Activated naive CD4-positive, alpha-beta T cell treated with anti-CD3 and anti-CD28 coated beads, Interleukin-2, amount 10 ng/mL, durations not matched to agents 7 days and 5 days (primary cell): ENCODE data around the gene KDM4F.
"Not testable (repeated sequence)": the region's sequence is repeated elsewhere in the genome, so short reads cannot be mapped to it uniquely, and the experiment has no call there.

Source experiments
- CTCF ChIA-PET: fragments of 350-600 bp; sonication (Branson Sonifier 250); formaldehyde crosslinking; loops from one replicate; lab custom pipeline; 2021; ENCODE audit warnings: antibody characterized with exemption; lab: Charles Lee
- DNase-seq: peaks from one replicate; pipeline ENCODE4 v3.0.0-alpha.2; 2020
- H3K27ac Mint-ChIP-seq: one replicate; pipeline ENCODE4 v1.8.0; 2021; ENCODE audit warnings: mild to moderate bottlenecking, moderate library complexity, mixed read lengths
- H3K27me3 Mint-ChIP-seq: one replicate; pipeline ENCODE4 v1.8.0; 2021; ENCODE audit warnings: mild to moderate bottlenecking, mixed read lengths
- H3K36me3 Mint-ChIP-seq: one replicate; pipeline ENCODE4 v1.8.0; 2021; ENCODE audit warnings: mixed read lengths
- H3K4me1 Mint-ChIP-seq: one replicate; pipeline ENCODE4 v1.8.0; 2021; ENCODE audit warnings: mixed read lengths
- H3K4me3 Mint-ChIP-seq: one replicate; pipeline ENCODE4 v1.8.0; 2021; ENCODE audit warnings: mild to moderate bottlenecking, moderate library complexity, mixed read lengths
- H3K9me3 Mint-ChIP-seq: one replicate; pipeline ENCODE4 v1.8.0; 2021; ENCODE audit warnings: mixed read lengths

KDM4F gene

DNA sequence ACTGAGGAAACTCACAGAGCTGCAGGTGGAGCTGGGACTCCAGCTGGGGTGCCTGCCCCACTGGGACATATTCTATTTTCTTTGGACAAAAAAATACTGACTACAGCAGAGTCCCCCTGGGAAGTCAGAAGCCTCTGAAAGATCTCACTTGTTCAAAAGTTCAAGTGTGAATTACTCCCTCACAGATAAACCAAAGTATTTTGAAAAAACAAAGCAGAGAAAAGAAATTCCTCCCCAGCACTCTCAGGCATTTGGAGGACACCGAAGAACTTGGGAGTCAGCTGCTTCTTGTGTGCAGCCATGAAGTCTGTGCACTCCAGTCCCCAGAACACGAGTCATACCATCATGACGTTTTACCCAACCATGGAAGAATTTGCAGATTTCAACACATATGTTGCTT lies at the start of gene KDM4F:
TSS of gene KDM4F (plus strand) at position 301 of the 400 bp plus-strand sequence.
- CTCF ChIA-PET, H3K9me3 Mint-ChIP-seq, H3K4me3 Mint-ChIP-seq, H3K4me1 Mint-ChIP-seq, DNase-seq, H3K36me3 Mint-ChIP-seq, H3K27ac Mint-ChIP-seq: not testable (repeated sequence)
- peaks cover 37% of the 10 kb centered on the region for H3K27me3 Mint-ChIP-seq

DNA sequence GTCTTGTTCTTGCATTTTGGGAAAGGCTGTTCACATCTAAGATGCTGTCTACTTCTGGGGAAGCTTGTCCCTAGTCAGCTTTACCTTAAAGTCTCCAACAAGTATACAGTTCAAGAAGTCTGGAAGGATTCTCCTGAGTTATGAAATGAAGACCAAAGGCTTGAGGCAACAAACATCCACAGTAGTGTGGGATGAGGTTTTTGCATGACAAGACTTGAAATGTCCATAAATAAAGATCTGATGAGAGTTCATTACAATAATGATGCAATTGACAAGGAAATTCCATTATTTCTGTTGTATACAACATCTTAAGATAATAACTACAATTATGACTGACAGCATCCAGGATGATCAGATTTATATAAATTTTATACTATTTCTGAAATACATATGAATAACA lies 45.5 kb upstream of the KDM4F start:
- no peaks in the 10 kb centered on the region for H3K36me3 Mint-ChIP-seq
- no peaks in the 10 kb centered on the region for H3K4me1 Mint-ChIP-seq
- no peak for DNase-seq
- H3K27ac Mint-ChIP-seq = no peak overlapping the region
- H3K27me3 Mint-ChIP-seq = peaks cover 8% of the 10 kb centered on the region
- no peaks in the 10 kb centered on the region for H3K9me3 Mint-ChIP-seq
- no peak overlapping the region for H3K4me3 Mint-ChIP-seq
- CTCF ChIA-PET = no interaction called here

DNA sequence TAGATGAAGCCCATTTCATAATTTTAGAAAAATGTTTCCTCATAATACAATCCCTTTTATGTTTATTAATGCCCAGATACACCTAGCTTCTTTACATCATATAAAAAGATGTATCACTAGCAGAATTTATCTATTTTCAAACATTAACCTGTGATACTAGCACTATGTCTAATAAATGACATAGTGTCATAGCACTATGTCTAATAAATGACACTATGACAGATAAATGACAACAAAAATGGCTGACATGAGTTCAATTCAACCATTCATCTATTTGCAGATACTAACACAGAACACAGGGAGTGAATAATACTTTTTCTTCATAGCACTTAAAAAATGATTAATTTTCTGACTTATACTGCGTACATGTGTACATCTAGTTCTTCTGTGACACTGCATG lies 43.6 kb upstream of the KDM4F start:
- Mint-ChIP-seq H3K27ac (no peak overlapping the region), H3K4me3 (no peak overlapping the region), H3K36me3 (no peaks in the 10 kb centered on the region), H3K4me1 (no peaks in the 10 kb centered on the region), H3K27me3 (peaks cover 12% of the 10 kb centered on the region), H3K9me3 (no peaks in the 10 kb centered on the region)
- no peak for DNase-seq
- CTCF ChIA-PET = no interaction called here

DNA sequence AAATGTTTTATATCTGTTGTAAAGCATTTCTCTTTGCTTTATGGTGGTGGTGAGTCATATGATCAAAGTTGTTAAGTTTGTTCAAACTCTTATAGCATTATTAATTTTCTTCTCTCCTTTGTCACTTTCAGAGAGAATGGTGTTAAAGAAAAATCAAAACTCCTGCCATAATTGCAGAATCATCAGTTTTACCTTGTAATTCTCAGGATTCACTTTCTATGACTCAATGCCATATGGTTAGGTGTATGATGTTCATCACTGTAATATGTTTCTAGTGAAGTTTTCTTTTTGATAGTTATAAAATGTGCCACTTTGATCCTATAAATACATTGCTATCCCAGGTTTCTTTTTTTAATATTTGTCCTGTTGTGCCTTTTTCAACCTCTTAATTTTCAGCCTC lies 37.8 kb upstream of the KDM4F start:
- no peaks in the 10 kb centered on the region for H3K4me1 Mint-ChIP-seq
- no peaks in the 10 kb centered on the region for H3K9me3 Mint-ChIP-seq
- H3K36me3 Mint-ChIP-seq = no peaks in the 10 kb centered on the region
- CTCF ChIA-PET = no interaction called here
- no peak overlapping the region for H3K4me3 Mint-ChIP-seq
- H3K27ac Mint-ChIP-seq = no peak overlapping the region
- peaks cover 24% of the 10 kb centered on the region for H3K27me3 Mint-ChIP-seq
- no peak for DNase-seq

DNA sequence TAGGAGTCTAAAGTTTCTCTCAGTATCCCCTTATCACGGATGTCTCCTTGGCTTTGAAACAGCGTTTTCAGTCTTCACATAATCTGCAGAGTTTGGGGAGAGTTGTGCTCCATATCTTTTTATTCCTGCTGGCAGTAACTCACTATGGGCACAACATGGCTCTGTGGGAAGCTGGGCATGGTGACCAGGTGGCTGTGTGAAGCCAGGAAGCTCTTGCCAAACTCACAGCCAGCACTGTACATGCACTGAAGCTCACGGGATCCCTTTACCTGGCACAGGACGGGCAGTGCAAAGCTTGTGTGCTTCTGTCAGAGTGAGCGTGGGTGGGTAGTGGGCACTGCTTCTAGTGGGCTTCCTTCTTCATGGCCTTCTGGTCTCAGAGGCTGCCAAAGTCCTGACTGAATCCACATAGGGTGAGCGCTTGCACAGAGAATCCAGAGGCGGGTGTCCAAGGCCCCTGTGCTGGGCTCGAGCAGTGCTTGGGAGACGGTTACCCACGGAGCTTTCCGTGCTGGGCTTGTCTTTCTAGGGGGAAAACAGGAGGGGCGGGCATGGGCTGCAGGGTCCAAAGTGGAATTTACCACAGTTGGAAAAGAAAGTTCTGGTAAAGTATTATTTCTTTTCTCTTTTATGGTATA lies 34.9 kb upstream of the KDM4F start:
- H3K4me3 Mint-ChIP-seq = no peak overlapping the region
- CTCF ChIA-PET = no interaction called here
- H3K27me3 Mint-ChIP-seq = peaks cover 18% of the 10 kb centered on the region
- no peaks in the 10 kb centered on the region for H3K4me1 Mint-ChIP-seq
- no peak for DNase-seq
- no peak overlapping the region for H3K27ac Mint-ChIP-seq
- H3K36me3 Mint-ChIP-seq = no peaks in the 10 kb centered on the region
- no peaks in the 10 kb centered on the region for H3K9me3 Mint-ChIP-seq

DNA sequence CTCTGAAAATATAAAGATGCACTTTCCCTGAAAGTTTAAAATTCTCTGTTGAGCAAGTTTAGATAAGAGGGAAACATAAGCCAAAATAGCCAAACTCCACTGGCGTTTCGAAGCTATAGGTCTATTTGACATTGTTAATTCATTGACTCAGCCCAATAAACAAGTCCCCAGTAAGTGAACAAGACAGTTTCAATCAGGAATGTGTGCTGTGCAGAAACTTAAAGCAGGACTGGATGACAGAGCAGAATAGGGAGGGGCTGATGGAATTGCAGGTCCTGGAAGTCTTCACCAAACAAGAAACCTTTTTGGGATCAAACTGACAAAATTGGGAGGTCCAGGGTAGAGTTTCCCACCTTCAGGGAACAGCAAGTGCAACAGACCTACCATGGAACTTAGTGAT lies 33.1 kb upstream of the KDM4F start:
- no peaks in the 10 kb centered on the region for H3K36me3 Mint-ChIP-seq
- H3K9me3 Mint-ChIP-seq = no peaks in the 10 kb centered on the region
- no peak overlapping the region for H3K4me3 Mint-ChIP-seq
- DNase-seq = no peak
- H3K4me1 Mint-ChIP-seq = no peaks in the 10 kb centered on the region
- no peak overlapping the region for H3K27ac Mint-ChIP-seq
- CTCF ChIA-PET = no interaction called here
- peaks cover 12% of the 10 kb centered on the region for H3K27me3 Mint-ChIP-seq

DNA sequence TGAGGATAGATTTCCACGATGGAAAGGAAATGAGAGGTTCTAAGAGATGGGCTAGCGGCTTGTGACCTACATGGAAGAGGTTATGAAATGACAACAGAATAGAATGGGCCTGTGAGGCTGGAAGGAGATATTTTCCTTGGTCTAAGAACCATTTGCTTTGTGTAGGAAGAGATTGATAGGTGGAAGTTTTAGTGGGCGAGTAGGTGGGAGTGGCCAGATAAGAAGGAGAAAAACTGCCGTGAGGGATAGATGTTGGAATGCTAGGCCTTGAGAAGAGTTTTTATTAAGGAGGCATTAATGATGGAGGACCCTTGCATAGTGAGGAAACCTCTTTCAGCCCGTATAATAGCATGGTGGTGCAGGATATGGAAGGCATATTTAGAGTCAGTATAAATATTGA lies 27.8 kb upstream of the KDM4F start:
- H3K36me3 Mint-ChIP-seq, DNase-seq, H3K27me3 Mint-ChIP-seq, H3K4me3 Mint-ChIP-seq, CTCF ChIA-PET, H3K27ac Mint-ChIP-seq, H3K4me1 Mint-ChIP-seq, H3K9me3 Mint-ChIP-seq: not testable (repeated sequence)

DNA sequence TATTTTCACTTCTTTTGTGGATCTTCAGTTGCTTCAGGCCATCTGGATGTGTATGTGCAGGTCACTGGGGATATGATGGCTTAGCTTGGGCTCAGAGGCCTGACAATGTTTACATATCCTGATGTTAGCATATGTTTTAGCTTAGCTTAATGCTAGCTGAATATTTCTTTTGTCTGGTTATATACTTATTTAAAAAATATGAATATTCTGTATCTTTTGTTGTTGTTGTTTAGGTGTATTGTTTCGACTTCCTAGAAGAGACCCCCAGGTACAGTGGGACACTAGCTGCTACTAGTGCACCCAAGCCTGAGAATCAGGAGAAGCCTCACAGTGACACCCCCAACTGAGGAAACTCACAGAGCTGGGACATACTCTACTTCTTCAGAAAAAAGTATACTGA lies 24.3 kb upstream of the KDM4F start, which contains the start of gene KDM4E:
TSS of gene KDM4E (plus strand) at position 301 of the 400 bp plus-strand sequence. CDS start 300 bp downstream, outside the sequence.
- no peaks in the 10 kb centered on the region for H3K4me1 Mint-ChIP-seq
- no peak within 1 kb of the TSS for H3K27ac Mint-ChIP-seq
- no peaks in the 10 kb centered on the region for H3K9me3 Mint-ChIP-seq

GRCh38 chr11:95025594-95025993 lies 23.6 kb upstream of the KDM4F start:
- H3K27ac Mint-ChIP-seq = not testable (repeated sequence)

More for the DNA sequence above, 24.3 kb upstream of the KDM4F start, which contains the start of gene KDM4E:
- Mint-ChIP-seq H3K27me3 (no peaks in the 10 kb centered on the region), H3K36me3 (no peaks in the 10 kb centered on the region), H3K4me3 (no peak within 1 kb of the TSS)
- no peak for DNase-seq
- CTCF ChIA-PET = no interaction called here

GRCh38 chr11:95028357-95028756 lies 20.9 kb upstream of the KDM4F start:
- Mint-ChIP-seq H3K27ac (no peak overlapping the region), H3K27me3 (peaks cover 19% of the 10 kb centered on the region), H3K4me1 (no peaks in the 10 kb centered on the region), H3K36me3 (no peaks in the 10 kb centered on the region), H3K4me3 (no peak overlapping the region), H3K9me3 (no peaks in the 10 kb centered on the region)
- DNase-seq = no peak
- CTCF ChIA-PET = no interaction called here

More at GRCh38 chr11:95025594-95025993, 23.6 kb upstream of the KDM4F start:
- DNase-seq, H3K36me3 Mint-ChIP-seq, CTCF ChIA-PET, H3K4me3 Mint-ChIP-seq, H3K27me3 Mint-ChIP-seq, H3K9me3 Mint-ChIP-seq, H3K4me1 Mint-ChIP-seq: not testable (repeated sequence)

- Mint-ChIP-seq H3K27ac (no peak overlapping the region), H3K4me3 (no peak overlapping the region), H3K9me3 (no peaks in the 10 kb centered on the region), H3K4me1 (no peaks in the 10 kb centered on the region), H3K36me3 (no peaks in the 10 kb centered on the region), H3K27me3 (peaks cover 36% of the 10 kb centered on the region)
- DNase-seq = no peak
- CTCF ChIA-PET = no interaction called here
Measured at GRCh38 chr11:95033051-95033450, 16.2 kb upstream of the KDM4F start.

DNA sequence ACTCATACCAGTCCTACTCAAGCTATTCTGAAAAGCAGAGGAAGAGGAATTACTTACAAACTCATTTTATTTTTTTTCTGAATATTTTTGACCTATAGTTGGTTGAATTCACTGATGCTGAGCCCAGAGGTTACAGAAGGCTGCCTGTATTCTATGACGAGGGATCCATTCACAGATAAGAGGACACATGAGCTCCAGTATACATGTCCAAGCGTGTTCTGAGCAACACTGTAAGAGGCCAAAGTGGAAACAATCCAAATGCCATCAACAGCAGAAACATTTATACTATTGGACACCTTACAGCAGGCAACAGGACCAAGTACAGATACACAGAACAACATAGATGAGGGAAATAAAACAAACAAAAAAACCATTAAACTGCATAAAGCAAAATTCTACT lies 13.9 kb upstream of the KDM4F start:
- no peak overlapping the region for H3K4me3 Mint-ChIP-seq
- H3K36me3 Mint-ChIP-seq = peaks cover 1% of the 10 kb centered on the region
- no peaks in the 10 kb centered on the region for H3K9me3 Mint-ChIP-seq
- H3K27ac Mint-ChIP-seq = no peak overlapping the region
- no peak for DNase-seq
- peaks cover 43% of the 10 kb centered on the region for H3K27me3 Mint-ChIP-seq
- CTCF ChIA-PET = interaction anchor here (0.6 kb wide), 1 partner anchor 1353 kb away, joined by 3 read pairs; no protein-coding TSS in a partner anchor
- H3K4me1 Mint-ChIP-seq = no peaks in the 10 kb centered on the region

- H3K4me1 Mint-ChIP-seq, H3K36me3 Mint-ChIP-seq, H3K9me3 Mint-ChIP-seq, CTCF ChIA-PET, H3K27ac Mint-ChIP-seq: not testable (repeated sequence)
- peak; percentile 42 for DNase-seq
- Mint-ChIP-seq H3K27me3 (peaks cover 43% of the 10 kb centered on the region), H3K4me3 (peak overlapping the region; percentile 3)
Measured at GRCh38 chr11:95037356-95038035, 11.7 kb upstream of the KDM4F start.

DNA sequence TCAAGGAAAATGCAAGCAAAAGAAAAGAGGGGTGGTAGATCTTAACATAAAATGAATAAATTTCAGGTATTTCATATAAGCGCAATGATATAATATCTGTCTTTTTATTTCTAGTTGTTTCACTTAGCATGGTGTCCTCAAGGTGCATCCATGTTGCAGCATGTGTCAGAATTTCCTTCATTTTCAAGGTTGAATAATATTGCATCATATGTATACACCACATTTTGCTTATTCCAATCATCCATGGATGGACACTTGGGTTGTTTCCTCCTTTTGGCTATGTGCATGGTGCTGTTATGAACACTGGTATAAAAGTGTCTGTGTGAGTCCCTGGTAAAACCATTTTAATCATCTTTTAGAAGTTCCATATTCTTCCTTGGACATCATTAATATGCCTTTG lies 7.0 kb upstream of the KDM4F start:
- H3K4me3 Mint-ChIP-seq = no peak overlapping the region
- CTCF ChIA-PET = no interaction called here
- no peak overlapping the region for H3K27ac Mint-ChIP-seq
- H3K4me1 Mint-ChIP-seq = no peaks in the 10 kb centered on the region
- H3K9me3 Mint-ChIP-seq = no peaks in the 10 kb centered on the region
- DNase-seq = no peak
- peaks cover 53% of the 10 kb centered on the region for H3K27me3 Mint-ChIP-seq
- peaks cover 1% of the 10 kb centered on the region for H3K36me3 Mint-ChIP-seq

GRCh38 chr11:95042906-95043305 lies 6.3 kb upstream of the KDM4F start:
- Mint-ChIP-seq H3K36me3 (peaks cover 1% of the 10 kb centered on the region), H3K27ac (no peak overlapping the region), H3K4me1 (no peaks in the 10 kb centered on the region), H3K9me3 (no peaks in the 10 kb centered on the region), H3K4me3 (no peak overlapping the region), H3K27me3 (peaks cover 46% of the 10 kb centered on the region)
- DNase-seq = no peak
- CTCF ChIA-PET = no interaction called here
